HG03139 (cell line): Measurements from ENCODE around the gene LAMC2.

Source experiments
- ATAC-seq: cut with Tn5 transposase; IDR thresholded peaks from one replicate; pipeline ENCODE4 v1.9.1; 2021; ENCODE audit not compliant: unreplicated experiment

The LAMC2 gene

GRCh38 chr1:183212870-183213269, 26.8 kb downstream of the LAMC2 start:
- ATAC-seq = no peak

DNA sequence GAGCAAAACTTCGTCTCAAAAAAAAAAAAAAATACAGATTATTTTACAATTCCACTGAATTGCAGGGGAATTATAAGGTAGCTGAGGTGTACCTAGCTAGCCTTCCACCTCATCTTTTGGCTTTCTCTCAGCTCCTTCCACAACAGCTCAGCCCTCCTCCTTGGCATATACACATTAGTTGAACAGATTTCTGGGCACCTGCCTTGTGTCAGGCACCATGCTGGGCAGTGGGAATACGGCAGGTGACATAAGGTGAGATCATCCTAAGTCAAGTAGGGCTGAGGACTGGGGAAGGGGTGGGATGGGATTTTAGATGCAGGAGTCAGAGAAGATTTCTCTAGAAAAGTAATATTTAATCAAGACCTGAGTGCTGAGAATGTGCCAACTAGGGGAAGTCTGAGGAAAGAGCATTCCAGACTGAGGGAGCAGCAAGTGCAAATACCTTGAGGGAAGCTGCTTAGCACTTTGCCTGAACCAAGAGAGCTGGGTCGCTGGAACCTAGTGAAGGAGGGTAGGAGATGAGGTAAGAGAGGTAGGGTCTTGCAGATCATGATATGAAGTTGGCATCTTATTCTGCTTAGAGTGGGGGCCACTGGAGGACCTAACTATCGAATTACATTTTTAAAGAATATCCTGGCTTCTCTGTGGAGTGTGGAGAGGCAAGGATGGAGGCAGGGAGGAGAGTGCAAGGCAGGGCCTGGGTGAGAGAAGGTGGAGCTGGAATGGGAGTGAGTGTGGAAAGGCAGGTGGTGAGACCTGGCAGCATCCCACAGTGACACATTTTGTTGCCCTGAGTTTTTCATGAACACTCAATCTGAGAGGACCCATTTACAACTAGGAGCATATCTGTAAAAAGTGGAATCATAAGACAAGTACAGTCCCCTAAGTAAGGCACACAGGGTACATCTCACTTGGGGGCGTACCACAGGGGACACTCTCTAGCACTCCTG, 28.2 kb downstream of the LAMC2 start:
- ATAC-seq = no peak

- ATAC-seq = no peak
Observed at GRCh38 chr1:183215076-183215720, 29.1 kb downstream of the LAMC2 start.

- no peak for ATAC-seq
Observed at GRCh38 chr1:183215936-183216335, 29.9 kb downstream of the LAMC2 start.

GRCh38 chr1:183218027-183218618, 32.1 kb downstream of the LAMC2 start:
- ATAC-seq = no peak

DNA sequence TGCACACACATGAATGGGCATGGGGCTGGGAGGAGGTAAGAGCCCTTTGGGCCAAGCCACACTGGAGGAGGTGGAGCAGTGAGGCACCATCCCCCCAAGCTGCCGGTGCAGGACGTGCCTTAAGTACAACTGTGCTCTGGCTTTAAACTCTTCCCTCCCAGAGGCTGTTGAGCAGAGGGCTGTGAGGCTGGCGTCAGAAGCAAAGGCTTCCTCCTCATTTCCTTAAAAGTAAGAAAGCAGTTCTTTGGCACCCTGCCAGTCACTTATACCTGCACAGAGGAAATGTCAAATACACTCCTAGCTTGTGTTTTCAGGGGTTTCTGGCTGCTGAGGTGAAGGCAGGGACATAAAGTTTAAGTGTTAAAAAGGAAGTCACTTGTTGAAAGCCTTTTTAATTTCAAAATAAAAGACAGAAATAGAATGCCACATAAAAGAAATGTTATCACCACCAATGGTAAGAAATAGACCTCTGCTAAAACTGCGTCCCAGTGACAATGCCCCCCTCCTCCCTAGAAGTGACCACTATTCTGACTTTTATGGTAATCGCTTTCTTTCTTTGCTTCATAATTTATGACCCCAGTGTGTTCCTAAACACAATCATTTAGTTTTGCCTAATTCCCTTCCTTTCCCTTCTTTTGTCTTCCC, 33.0 kb downstream of the LAMC2 start:
- no peak for ATAC-seq

DNA sequence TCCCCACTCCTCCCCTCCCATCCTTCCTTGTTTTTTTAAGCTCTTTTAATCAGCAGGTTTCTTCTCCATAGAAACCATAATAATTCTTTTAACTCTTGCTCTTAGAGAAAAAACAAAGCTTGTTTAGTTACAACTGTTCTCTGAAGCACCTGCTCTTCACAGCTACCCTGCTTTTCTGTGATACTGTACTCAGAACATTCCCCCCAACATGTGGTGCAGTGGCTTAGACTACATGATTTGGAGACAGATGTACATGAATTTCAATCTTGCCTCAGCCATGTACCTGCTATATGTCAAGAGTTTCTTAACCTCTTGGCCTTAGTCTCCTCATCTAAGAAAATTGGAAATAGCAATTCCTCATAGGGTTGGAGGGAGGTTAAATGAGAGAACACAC, 33.5 kb downstream of the LAMC2 start:
- ATAC-seq = no peak

DNA sequence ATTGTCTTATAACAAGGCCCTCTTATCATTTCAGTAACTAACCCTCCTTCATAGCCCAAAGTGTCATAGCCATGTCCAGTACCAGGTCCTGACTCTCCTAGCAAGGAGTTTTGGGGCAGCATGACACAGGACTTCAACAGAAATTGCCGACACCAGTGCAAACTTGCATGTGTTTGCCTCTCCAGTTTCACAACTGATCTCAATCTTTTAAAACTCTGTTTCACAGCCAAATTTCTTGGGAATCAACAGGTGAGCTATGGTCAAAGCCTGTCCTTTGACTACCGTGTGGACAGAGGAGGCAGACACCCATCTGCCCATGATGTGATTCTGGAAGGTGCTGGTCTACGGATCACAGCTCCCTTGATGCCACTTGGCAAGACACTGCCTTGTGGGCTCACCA, 36.8 kb downstream of the LAMC2 start:
- no peak for ATAC-seq

GRCh38 chr1:183223467-183223866, 37.4 kb downstream of the LAMC2 start:
- no peak for ATAC-seq

GRCh38 chr1:183226361-183226760, 40.3 kb downstream of the LAMC2 start:
- no peak for ATAC-seq

DNA sequence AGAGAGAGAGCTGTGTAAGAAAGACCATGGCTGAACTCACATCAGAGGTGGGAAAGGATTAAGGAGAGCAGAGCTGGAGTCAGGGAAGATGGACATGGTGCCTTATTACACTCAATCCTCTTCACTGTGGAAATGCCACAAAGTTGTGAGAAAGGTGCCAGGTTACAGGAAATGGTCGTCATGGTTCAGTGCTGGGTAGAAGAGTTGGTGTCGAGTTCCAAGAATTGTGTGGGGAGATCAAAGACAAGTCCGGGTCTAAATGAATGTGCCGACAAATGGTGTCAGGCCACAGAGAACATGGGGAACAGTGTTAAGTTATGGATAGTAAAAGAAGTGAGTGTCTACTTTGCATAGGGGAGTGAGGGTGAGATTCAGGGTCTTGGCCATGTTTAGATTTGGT, 40.9 kb downstream of the LAMC2 start:
- ATAC-seq = no peak

DNA sequence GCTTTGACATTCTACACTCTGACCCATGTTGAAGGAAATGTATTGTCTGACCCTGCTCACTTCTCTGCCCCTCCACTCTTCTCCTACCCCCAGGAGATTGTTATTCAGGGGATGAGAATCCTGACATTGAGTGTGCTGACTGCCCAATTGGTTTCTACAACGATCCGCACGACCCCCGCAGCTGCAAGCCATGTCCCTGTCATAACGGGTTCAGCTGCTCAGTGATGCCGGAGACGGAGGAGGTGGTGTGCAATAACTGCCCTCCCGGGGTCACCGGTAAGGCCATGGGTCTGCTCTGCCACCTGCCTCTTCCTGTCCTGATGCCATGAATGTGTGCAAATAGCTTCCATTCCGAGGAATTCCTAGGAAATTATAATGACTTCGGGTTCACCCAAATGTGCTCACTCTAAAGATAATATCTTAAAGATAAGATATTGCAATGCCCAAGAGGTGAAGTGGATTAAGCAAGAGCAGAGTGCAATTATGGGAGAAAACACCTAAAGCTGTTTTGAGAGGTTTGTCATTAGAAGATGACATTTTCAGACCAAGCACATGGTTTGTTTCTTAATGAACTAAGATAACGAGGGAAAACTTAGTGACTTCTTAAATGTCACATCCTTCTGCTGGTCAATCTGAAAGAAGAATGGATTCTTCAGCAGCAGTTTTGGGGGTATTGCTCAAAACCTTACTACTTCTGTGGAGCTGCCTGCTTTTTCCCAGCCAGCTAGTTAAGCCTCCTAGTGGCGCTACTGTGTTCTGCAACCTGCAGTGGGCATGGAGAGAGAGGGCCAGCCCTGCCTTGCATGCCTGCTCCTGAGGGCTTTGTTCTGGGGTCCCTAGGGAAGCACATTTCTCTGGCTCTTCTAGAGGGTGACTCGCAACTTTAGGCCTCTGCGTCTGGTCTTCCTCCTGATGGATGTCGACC, 41.6 kb downstream of the LAMC2 start:
- peak; percentile 54 for ATAC-seq

DNA sequence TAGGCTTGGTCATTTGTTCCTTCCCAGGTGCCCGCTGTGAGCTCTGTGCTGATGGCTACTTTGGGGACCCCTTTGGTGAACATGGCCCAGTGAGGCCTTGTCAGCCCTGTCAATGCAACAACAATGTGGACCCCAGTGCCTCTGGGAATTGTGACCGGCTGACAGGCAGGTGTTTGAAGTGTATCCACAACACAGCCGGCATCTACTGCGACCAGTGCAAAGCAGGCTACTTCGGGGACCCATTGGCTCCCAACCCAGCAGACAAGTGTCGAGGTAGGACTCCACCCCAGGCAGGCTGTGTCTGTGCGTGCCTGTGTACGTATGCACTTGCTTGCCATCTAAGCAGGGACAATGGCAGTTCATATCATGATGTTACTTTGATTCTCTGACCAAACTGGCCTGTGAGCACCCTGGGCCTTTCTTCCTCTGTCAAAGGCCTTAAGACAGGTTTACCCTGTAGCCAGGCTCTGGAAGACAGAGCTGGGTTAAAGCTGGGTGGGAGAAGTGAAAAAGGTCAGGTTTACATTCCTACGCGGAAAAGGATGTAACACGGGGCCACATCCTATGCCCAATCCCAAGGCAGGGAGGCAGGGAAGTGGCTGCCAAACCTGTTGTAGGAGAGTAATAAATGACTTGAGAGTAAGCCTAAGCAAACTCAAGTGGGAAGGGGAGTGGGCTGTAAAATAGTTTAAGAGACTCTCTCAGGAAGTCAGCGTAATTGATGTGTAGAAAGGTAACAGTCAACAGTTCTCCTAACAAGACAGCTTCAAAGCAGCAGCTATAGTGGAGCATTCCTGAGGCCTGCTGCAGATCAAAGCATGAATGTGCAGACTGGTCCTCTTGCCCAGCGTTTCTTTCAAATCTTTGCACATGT, 42.5 kb downstream of the LAMC2 start:
- no peak for ATAC-seq

- no peak for ATAC-seq
Observed at GRCh38 chr1:183230413-183230812, 44.3 kb downstream of the LAMC2 start.

DNA sequence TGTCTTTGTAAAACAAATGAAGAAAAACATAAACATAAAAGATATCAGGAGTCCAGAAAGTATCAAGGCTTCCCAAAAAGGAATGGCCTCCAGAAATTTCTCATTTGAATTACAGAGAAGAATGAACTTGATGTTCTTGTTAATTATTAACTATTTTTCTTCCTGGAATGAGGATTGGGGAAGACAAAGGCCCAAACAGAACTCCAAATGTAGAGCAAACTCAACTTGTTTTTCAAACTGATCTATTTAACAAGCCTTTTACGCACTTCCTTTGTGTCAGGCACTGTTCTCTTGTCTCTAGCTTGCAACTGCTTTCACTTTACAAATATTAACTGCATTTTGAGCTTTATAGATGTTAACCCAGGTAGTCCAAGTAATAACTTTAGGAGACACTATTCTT, 45.5 kb downstream of the LAMC2 start:
- no peak for ATAC-seq

- no peak for ATAC-seq
Observed at GRCh38 chr1:183233113-183233512, 47.0 kb downstream of the LAMC2 start.

DNA sequence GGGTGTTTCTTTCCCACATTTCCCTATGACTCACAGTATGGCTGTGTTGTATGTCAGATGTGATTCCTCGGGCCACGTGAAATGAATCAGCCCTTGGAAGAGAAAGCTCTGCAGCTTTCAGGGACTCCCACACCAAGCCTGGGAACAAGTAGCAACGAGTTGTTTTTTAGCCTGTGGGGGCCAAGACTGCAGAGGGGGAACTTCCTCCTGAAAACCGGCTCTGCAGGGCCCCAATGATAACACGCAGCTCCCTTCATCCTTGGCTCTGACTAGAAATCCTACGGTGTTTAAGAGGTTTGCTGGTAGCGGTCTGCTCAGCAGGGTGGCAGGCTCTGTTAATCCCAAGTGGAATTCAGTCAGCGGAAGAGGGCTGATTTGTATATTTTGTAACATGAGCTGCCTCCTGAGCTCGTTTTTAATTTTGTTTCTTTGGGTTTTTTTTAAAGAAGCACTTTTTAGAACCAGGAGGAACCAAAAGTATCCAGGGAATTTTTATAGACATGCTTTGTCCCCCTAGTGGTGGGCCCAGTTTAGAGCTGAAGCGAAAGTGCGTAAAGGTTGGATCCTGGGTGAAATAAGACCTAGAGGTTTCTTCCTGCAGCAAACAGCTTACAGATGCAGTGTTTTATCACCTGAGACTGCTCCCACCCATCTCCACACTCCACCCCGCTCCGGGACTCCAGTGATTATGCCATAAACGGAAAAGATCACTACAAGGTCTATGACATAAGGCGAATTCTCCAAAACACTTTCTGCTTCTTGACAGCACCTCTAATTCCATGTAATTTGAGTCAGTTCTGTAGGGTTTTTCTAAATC, 48.8 kb downstream of the LAMC2 start:
- no peak for ATAC-seq

GRCh38 chr1:183235503-183235902, 49.4 kb downstream of the LAMC2 start:
- no peak for ATAC-seq
